Activated naive CD4-positive, alpha-beta T cell treated with anti-CD3 and anti-CD28 coated beads, Interleukin-2, amount 50 U/mL, for 24 hours (primary cell): ENCODE measurements around the gene IFI27.

Experiments
- H3K27ac Mint-ChIP-seq: one replicate; pipeline ENCODE4 v1.8.0; 2021; ENCODE audit warnings: mild to moderate bottlenecking, mixed read lengths
- H3K27me3 Mint-ChIP-seq: one replicate; pipeline ENCODE4 v1.8.0; 2021; ENCODE audit warnings: mixed read lengths
- H3K36me3 Mint-ChIP-seq: one replicate; pipeline ENCODE4 v1.8.0; 2021; ENCODE audit warnings: mixed read lengths
- H3K4me1 Mint-ChIP-seq: one replicate; pipeline ENCODE4 v1.8.0; 2021; ENCODE audit warnings: mixed read lengths
- H3K4me3 Mint-ChIP-seq: one replicate; pipeline ENCODE4 v1.8.0; 2021; ENCODE audit warnings: mild to moderate bottlenecking, mixed read lengths
- H3K9me3 Mint-ChIP-seq: one replicate; pipeline ENCODE4 v1.8.0; 2021; ENCODE audit warnings: mixed read lengths

Gene IFI27

GRCh38 chr14:94128216-94128839, 17.8 kb downstream of the IFI27 start:
- H3K27ac Mint-ChIP-seq: no peak overlapping the region
- H3K36me3 Mint-ChIP-seq: no peaks in the 10 kb centered on the region
- no peaks in the 10 kb centered on the region for H3K9me3 Mint-ChIP-seq
- peaks cover 2% of the 10 kb centered on the region for H3K27me3 Mint-ChIP-seq
- H3K4me1 Mint-ChIP-seq: peaks cover 18% of the 10 kb centered on the region
- peak overlapping the region; percentile 89 for H3K4me3 Mint-ChIP-seq

- Mint-ChIP-seq H3K27ac (peak within 1 kb of the TSS; percentile 73), H3K27me3 (peaks cover 2% of the 10 kb centered on the region), H3K4me3 (peak within 1 kb of the TSS; percentile 89), H3K9me3 (no peaks in the 10 kb centered on the region), H3K36me3 (no peaks in the 10 kb centered on the region), H3K4me1 (peaks cover 18% of the 10 kb centered on the region)
Measured at GRCh38 chr14:94129111-94129757, 18.7 kb downstream of the IFI27 start, which contains the start of gene IFI27L2. Gene IFI27L2, minus strand, starts transcription at chr14:94129604. Its CDS starts 40 bp downstream, at chr14:94129564.

GRCh38 chr14:94129758-94130414, 19.4 kb downstream of the IFI27 start:
- peak overlapping the region; percentile 73 for H3K27ac Mint-ChIP-seq
- no peaks in the 10 kb centered on the region for H3K36me3 Mint-ChIP-seq
- peak overlapping the region; percentile 89 for H3K4me3 Mint-ChIP-seq
- H3K4me1 Mint-ChIP-seq: peaks cover 18% of the 10 kb centered on the region
- peaks cover 2% of the 10 kb centered on the region for H3K27me3 Mint-ChIP-seq
- no peaks in the 10 kb centered on the region for H3K9me3 Mint-ChIP-seq

- Mint-ChIP-seq H3K4me1 (peaks cover 23% of the 10 kb centered on the region), H3K27me3 (peaks cover 2% of the 10 kb centered on the region), H3K4me3 (no peak overlapping the region), H3K36me3 (no peaks in the 10 kb centered on the region), H3K9me3 (no peaks in the 10 kb centered on the region), H3K27ac (no peak overlapping the region)
Measured at GRCh38 chr14:94132285-94132887, 21.9 kb downstream of the IFI27 start.

GRCh38 chr14:94135476-94135875, 24.9 kb downstream of the IFI27 start:
- no peak overlapping the region for H3K4me3 Mint-ChIP-seq
- peaks cover 4% of the 10 kb centered on the region for H3K27me3 Mint-ChIP-seq
- H3K36me3 Mint-ChIP-seq: no peaks in the 10 kb centered on the region
- peaks cover 6% of the 10 kb centered on the region for H3K4me1 Mint-ChIP-seq
- no peak overlapping the region for H3K27ac Mint-ChIP-seq
- H3K9me3 Mint-ChIP-seq: no peaks in the 10 kb centered on the region

GRCh38 chr14:94136575-94137331, 26.2 kb downstream of the IFI27 start:
- Mint-ChIP-seq H3K4me1 (peaks cover 5% of the 10 kb centered on the region), H3K36me3 (no peaks in the 10 kb centered on the region), H3K4me3 (no peak overlapping the region), H3K27ac (no peak overlapping the region), H3K27me3 (peaks cover 3% of the 10 kb centered on the region), H3K9me3 (no peaks in the 10 kb centered on the region)

- peaks cover 3% of the 10 kb centered on the region for H3K27me3 Mint-ChIP-seq
- H3K4me1 Mint-ChIP-seq: peaks cover 5% of the 10 kb centered on the region
- H3K36me3 Mint-ChIP-seq: no peaks in the 10 kb centered on the region
- no peak overlapping the region for H3K27ac Mint-ChIP-seq
- no peak overlapping the region for H3K4me3 Mint-ChIP-seq
- no peaks in the 10 kb centered on the region for H3K9me3 Mint-ChIP-seq
Measured at GRCh38 chr14:94138251-94138650, 27.7 kb downstream of the IFI27 start.

- Mint-ChIP-seq H3K27ac (peak overlapping the region; percentile 66), H3K4me1 (peaks cover 5% of the 10 kb centered on the region), H3K4me3 (no peak overlapping the region), H3K27me3 (peaks cover 3% of the 10 kb centered on the region), H3K36me3 (no peaks in the 10 kb centered on the region), H3K9me3 (no peaks in the 10 kb centered on the region)
Measured at GRCh38 chr14:94139006-94139405, 28.5 kb downstream of the IFI27 start.

GRCh38 chr14:94139421-94139820, 28.9 kb downstream of the IFI27 start:
- Mint-ChIP-seq H3K4me3 (no peak overlapping the region), H3K9me3 (no peaks in the 10 kb centered on the region), H3K36me3 (no peaks in the 10 kb centered on the region), H3K27me3 (peaks cover 3% of the 10 kb centered on the region), H3K4me1 (peaks cover 7% of the 10 kb centered on the region), H3K27ac (no peak overlapping the region)

- Mint-ChIP-seq H3K4me1 (peaks cover 11% of the 10 kb centered on the region), H3K27me3 (peaks cover 3% of the 10 kb centered on the region), H3K36me3 (no peaks in the 10 kb centered on the region), H3K9me3 (no peaks in the 10 kb centered on the region), H3K4me3 (no peak overlapping the region), H3K27ac (no peak overlapping the region)
Measured at GRCh38 chr14:94142247-94142646, 31.7 kb downstream of the IFI27 start.

GRCh38 chr14:94142836-94143235, 32.3 kb downstream of the IFI27 start:
- Mint-ChIP-seq H3K36me3 (no peaks in the 10 kb centered on the region), H3K27ac (no peak overlapping the region), H3K4me3 (no peak overlapping the region), H3K27me3 (peaks cover 3% of the 10 kb centered on the region), H3K9me3 (no peaks in the 10 kb centered on the region), H3K4me1 (peaks cover 11% of the 10 kb centered on the region)

GRCh38 chr14:94143239-94143638, 32.7 kb downstream of the IFI27 start:
- H3K27me3 Mint-ChIP-seq: peaks cover 3% of the 10 kb centered on the region
- no peaks in the 10 kb centered on the region for H3K36me3 Mint-ChIP-seq
- no peak overlapping the region for H3K4me3 Mint-ChIP-seq
- peaks cover 11% of the 10 kb centered on the region for H3K4me1 Mint-ChIP-seq
- H3K27ac Mint-ChIP-seq: no peak overlapping the region
- no peaks in the 10 kb centered on the region for H3K9me3 Mint-ChIP-seq

- Mint-ChIP-seq H3K4me3 (no peak overlapping the region), H3K27me3 (peaks cover 3% of the 10 kb centered on the region), H3K9me3 (no peaks in the 10 kb centered on the region), H3K36me3 (no peaks in the 10 kb centered on the region), H3K4me1 (peaks cover 11% of the 10 kb centered on the region), H3K27ac (no peak overlapping the region)
Measured at GRCh38 chr14:94143711-94144110, 33.2 kb downstream of the IFI27 start.

GRCh38 chr14:94144765-94145164, 34.2 kb downstream of the IFI27 start:
- no peaks in the 10 kb centered on the region for H3K9me3 Mint-ChIP-seq
- peak overlapping the region; percentile 66 for H3K27ac Mint-ChIP-seq
- H3K4me3 Mint-ChIP-seq: no peak overlapping the region
- no peaks in the 10 kb centered on the region for H3K27me3 Mint-ChIP-seq
- H3K36me3 Mint-ChIP-seq: no peaks in the 10 kb centered on the region
- H3K4me1 Mint-ChIP-seq: peaks cover 11% of the 10 kb centered on the region

- Mint-ChIP-seq H3K27me3 (no peaks in the 10 kb centered on the region), H3K4me1 (peaks cover 11% of the 10 kb centered on the region), H3K36me3 (no peaks in the 10 kb centered on the region), H3K4me3 (no peak overlapping the region), H3K9me3 (no peaks in the 10 kb centered on the region), H3K27ac (no peak overlapping the region)
Measured at GRCh38 chr14:94145902-94146527, 35.5 kb downstream of the IFI27 start.
